Measurements from ENCODE around the gene ZNHIT2.

DNA sequence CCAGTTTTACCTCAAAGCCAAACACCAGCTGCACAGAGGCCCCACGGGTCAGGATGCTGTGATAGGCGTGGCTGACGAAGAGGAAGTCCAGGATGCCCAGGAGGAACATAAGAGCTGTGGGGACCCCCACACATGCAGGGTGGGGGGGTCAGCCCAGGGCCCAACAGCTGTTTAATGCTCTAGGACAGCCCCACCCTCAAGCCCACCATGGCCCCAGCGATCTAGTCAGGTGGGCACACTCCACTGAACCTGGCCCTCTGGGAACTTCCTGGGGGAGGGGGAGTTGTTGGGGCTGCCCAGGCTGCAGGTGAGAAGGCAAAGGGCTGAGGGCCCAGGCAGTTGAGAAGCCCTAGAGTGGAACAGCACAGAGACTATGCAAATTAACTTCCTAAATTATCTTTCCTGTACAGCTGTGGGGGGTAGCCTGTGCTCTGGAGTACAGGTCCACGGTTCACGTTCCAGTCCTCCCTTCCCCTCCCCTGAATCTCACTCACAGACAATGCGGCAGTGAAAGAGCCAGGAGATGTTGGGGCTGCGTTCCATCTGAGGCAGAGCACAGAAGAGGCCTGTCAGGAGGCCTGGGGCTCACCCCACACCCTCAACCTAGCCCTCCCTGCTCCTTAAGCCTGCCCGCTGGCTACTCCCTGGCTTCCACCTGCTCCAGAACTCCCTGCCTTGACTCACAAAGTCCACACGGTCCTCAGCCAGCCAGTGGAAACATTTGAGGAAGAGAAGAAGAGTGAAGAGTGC, 14.9 kb upstream of the ZNHIT2 start:
- no peak for TF ChIP-seq POLR2A (IDR thresholded peaks at IDR 0.05)
- TF ChIP-seq, protein P1, sequence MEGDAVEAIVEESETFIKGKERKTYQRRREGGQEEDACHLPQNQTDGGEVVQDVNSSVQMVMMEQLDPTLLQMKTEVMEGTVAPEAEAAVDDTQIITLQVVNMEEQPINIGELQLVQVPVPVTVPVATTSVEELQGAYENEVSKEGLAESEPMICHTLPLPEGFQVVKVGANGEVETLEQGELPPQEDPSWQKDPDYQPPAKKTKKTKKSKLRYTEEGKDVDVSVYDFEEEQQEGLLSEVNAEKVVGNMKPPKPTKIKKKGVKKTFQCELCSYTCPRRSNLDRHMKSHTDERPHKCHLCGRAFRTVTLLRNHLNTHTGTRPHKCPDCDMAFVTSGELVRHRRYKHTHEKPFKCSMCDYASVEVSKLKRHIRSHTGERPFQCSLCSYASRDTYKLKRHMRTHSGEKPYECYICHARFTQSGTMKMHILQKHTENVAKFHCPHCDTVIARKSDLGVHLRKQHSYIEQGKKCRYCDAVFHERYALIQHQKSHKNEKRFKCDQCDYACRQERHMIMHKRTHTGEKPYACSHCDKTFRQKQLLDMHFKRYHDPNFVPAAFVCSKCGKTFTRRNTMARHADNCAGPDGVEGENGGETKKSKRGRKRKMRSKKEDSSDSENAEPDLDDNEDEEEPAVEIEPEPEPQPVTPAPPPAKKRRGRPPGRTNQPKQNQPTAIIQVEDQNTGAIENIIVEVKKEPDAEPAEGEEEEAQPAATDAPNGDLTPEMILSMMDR (IDR thresholded peaks at IDR 0.05), result no peak
- no peak for TF ChIP-seq POLR2AphosphoS5 (IDR thresholded peaks at IDR 0.05)
- no peak for TF ChIP-seq EP300 (IDR thresholded peaks at IDR 0.05)
